NCI-H1092 treated with DMSO at 0.1 percent for 48 hours (cell line): Measurements from ENCODE around the gene RFNG.

Experiments
- DNase-seq: peaks from one replicate; lab custom pipeline; 2025; lab: John Stamatoyannopoulos, UW

The RFNG gene

DNA sequence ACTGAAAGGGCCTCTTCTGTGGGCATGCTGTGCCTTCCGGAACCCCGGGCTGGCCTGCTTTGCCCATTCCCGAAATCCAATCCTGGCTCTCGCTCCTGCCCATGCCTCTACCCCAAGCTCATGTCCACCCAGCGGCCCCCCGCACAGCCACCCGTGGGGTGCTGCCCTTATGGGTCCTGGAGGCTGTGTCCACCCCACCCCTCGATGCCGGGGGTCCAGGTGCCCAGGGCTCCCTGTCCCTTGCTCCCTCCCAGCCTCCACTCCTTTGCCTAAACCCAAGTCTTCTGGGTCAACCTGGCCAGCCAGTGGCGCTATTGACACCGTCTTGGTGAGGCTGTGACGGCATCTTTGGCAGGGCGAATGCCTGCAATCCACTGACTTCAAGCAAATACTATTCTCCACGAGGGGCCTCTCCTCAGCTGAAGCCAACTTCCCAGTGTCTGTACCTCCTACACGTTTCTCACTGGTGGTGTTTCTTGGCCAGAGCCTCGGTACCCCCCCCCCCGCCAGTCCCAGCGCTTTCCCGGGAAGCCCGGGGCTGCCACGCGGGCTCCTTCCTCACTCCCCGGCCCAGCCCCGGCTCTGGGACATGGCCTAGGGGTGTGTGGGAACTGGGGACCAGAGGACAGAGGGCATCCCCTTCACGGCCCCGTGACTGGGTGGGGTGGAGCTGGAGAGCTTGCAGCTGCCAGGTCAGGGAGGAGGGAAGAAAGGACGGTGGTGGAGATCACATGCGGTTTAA is 26.2 kb upstream of the RFNG start:
- no peak for DNase-seq

DNA sequence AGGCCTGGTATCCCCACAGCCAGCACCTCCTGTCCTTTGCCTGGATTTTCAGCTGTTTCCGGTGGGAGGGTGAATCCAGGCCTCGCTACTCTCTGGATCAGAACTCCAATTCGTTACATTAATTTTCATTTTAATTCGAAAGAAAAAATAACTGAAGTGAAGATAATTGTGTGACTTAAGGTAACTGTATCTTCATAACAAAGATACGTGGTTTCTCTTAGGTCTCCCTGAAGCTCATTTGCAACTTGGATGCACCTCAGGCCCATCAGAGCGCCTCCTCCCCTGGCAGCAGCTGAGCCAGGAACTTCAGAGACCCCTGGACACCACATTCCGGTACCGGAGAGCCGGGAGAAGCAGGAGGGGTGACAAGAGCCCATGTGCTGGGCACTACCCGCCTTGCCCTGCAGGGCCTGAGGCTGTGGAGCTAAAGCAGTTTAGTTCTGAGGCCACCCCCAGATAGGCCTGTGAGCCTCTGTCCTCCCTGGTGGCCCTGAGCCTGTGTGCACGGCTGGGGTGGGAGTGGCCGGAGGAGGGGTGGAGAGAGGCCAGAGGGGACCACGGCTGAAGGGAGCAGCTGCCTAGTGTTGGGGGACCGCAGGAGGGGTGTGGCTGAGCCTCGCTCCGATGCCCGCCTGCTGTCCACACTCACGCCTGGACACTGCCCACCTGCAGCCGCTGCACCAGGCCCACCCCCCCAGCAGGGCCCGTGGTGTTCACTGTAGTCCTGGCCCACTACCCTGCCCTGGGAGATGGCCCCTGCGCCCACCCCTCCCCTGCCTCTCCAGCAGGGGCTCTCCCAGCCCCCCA is 25.4 kb upstream of the RFNG start:
- DNase-seq, result no peak

DNA sequence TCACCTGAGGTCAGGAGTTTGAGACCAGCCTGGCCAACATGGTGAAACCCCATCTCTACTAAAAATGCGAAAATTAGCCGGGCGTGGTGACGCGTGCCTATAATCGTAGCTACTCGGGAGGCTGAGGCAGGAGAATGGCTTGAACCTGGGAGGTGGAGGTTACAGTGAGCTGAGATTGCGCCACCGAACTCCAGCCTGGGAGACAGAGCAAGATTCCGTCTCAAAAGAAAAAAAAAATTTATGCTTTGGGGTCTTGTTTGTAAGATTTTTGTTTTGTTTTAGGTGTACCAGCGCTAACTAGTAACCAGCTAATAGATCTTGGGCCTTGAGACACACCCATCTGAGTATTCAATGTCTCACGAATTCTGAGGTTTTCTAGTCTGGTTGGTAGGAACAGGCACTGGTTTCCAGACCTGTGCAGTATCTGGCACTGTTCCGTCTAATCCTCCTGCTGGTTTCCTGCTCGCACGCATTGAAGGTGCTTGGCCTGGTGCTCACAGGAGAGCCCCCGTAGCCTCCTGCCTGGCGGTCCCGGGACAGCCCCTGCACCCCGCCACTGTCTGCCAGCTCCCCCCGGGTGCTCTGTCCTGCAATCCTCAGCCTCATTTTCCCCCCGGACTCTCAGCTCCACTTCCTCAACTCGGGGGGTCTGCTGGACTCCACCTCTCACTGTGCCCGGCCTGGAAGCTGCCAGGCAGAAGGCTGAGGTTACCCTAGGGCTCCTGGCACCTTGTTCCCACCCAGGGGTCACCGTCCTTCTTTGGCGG is 24.6 kb upstream of the RFNG start:
- DNase-seq, result no peak

DNA sequence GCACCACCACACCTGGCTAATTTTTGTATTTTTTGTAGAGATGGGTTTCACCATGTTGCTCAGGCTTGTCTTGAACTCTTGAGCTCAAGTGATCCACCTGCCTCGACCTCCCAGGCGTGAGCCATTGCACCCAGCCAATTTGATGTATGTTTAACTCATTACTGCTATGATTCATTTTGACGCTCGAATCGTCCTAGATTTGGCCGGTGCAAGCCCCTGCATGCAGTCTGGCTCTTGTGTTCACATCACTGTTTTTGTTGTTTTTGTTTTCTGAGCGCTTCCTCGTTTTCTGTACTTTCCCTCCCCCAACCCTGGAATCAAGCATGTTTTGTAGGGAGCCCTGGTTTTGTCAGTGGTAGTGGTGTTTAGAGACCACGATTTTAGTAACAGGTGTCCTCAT is 21.8 kb upstream of the RFNG start:
- DNase-seq, result no peak

DNA sequence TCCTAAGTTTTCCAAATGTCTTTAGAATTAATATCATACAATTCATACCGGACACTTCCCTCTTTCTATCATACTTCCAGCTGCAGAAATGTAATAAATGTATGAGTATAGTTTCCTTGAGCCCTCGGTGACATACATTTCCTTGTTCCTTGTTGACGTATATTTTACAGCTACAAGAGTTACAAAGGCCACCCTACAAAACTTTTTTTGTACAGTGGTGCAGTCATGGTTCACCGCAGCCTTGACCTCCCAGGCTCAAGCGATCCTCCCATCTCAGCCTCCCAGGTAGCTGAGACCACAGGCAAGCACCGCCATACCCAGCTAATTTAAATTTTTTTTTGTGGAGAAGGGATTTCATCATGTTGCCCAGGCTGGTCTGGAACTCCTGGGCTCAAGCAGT is 21.2 kb upstream of the RFNG start:
- no peak for DNase-seq

DNA sequence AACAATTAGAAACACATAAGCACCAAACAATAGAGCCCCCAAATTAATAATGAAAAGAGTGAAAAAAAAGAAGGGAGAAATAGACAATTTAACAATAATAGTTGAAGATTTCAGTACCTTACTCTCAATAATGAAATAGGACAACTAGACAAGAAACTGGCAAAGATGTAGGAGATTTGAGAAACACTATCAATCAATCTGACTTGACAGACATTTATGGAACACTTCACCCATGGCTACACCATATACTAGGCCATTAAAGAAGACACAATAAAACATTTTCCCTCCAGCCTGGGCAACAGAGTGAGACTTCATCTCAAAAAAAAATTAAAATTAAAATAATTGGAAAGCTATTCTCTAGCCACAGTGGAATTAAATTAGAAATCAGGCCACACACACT is 19.0 kb upstream of the RFNG start:
- DNase-seq, result no peak

DNA sequence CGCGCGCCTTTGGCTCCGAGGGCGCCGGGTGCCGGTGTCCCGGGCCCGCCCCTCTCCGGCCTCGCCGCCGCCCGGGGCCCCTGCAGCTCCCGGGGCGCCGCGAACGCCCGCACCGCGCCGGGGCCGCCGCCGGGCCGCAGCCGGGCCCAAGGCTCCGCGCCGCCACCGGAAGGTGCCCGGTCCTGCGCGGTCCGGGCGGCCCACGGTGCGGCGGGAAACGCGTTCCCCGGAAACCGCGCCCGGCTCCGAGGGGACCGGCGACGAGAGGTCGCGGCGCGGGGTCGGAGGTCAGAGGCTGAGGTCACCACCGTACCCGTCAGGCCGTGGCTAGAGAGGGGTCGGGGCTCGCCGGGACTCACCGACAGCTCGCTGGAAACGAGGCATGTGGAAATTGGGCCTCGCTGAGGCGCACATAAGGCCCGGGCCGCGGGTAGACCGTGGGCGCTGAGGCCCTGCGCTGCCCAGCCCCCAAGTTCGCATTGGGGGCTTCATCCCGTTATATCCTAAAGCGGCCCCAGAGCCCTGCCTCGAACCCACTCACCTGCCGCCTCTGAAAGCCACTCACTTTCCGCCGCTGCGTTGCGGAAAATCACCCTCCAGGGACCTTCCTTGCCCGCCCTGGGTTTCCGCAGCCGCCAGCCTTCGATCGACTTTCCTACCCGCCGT is 14.2 kb upstream of the RFNG start, which contains the start of gene DUS1L:
DUS1L (minus strand) TSS at position 167 of the 666 bp plus-strand sequence. CDS start 745 bp downstream, outside the sequence.
- peak; percentile 28 for DNase-seq

DNA sequence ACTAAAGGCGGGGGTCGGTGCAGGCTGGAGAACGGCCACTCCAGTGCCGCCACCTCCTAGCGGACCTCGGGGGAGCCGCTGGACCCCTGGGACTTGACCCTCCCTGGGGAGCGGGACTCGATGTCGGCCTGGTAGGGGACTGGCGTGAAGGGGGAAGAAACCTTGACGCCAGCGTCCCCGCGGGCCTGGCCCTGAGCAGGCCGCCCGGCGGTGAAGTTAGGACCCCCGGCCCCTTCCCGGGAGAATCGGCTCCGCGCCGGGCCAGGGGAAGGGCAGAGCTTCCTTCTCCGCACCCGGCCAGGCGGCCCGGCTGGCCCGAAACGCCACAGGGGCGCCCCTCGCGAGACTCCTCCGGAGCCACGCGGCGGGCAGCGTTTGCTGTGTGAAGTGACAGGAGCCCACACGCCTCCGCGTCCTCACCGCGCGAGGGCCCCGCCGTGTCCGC is 13.6 kb upstream of the RFNG start:
- no peak for DNase-seq

DNA sequence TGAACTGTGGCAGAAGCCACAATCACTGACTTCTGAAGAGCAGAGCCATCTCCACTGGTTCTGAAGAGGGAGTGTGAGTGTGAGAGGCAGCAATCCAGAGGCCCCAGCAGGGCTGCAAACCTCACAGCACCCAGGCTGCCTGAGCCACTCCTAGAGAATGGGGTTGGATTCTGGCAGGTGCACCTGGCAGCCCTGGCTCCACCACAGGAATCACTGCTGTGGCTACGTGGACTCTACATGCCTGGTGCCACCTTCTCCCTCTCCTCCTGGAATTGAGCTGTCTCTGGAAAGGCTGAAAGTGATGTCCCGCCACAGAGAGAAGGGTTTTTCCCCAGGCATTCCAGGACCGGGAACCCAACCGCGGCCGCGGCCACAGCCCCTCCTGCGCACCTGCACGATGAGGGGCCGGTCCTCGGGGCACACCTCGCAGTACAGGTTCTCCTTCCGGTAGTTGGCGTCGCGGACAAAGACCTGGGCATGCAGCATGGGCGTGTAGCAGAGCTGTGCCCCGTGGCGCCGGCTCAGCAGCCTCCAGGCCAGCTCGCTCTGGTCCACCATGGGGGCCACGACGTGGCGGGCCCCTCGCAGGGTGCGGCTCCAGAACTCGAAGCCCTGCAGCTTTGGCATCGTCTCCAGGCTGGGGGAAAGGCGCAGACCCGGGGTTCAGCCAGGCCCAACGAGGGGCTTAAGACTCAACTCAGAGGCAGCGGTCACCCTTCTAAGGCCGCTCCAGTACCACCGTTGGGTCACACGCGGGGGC is 13.0 kb upstream of the RFNG start:
- no peak for DNase-seq

DNA sequence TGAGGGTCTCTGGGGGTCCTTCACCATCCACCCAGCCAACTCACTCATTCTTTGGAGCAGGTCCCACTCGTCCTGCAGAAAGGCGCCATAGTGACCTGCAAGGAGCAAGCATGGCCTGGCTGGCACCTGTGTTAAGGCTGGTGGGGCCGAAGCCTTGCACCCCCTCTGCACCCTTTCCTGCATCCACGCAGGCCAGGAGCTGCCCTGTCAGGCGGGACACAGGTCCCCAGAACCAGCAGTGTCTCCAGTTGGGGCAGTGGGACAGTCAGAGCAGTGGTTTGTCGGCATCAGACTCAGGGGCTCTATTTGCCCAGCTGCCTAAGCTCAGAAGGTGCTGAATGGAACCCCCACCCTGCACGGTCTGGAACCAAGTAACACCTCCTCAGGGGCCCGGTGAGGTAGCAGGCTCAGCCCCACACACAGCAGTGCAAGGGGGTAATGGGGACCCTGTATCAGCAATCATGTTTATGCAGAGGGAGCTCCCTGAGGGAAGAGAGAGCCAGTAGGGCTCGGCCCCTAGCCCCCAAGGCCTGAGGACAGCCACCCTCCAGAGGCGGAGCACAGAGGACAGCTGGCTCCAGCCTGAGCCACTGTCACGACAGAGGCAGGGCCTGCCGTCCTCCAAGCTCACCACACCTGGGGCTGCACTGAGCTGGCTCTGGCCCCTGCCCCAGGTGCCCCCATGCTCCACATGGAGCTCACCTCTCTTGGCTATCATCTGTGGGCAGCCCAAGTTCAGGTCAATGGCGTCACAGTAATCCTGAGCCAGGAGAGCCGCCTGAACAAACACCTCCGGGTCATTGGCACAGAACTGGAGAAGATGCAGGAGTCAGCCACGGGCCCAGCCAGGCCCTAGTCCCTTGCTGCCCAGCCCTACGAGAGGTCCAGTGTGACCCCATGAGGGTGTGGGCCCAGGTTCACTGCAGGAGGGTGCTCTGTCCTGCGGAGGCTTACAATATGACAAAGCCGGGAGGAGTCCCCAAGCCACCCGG is 12.1 kb upstream of the RFNG start:
- DNase-seq, result no peak

DNA sequence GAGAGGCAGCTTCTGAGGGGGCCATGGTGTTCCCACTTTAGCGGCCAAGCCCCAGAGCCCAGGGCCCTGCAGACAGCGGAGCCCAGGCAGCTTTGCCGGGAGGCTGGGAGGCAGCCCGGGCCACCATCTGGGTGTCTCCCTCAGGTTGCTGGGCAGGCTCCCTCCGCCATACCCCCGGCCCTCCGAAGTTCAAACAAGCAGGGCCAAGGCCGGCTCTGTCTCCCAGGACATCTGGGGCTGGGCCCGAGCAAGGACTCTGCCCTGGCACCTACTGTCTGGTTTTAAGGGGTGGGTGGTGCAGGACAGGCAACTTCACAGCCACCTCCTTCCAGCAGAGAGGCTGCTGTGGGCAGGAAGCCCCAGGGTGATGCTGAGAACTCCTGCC is 11.4 kb upstream of the RFNG start:
- no peak for DNase-seq

DNA sequence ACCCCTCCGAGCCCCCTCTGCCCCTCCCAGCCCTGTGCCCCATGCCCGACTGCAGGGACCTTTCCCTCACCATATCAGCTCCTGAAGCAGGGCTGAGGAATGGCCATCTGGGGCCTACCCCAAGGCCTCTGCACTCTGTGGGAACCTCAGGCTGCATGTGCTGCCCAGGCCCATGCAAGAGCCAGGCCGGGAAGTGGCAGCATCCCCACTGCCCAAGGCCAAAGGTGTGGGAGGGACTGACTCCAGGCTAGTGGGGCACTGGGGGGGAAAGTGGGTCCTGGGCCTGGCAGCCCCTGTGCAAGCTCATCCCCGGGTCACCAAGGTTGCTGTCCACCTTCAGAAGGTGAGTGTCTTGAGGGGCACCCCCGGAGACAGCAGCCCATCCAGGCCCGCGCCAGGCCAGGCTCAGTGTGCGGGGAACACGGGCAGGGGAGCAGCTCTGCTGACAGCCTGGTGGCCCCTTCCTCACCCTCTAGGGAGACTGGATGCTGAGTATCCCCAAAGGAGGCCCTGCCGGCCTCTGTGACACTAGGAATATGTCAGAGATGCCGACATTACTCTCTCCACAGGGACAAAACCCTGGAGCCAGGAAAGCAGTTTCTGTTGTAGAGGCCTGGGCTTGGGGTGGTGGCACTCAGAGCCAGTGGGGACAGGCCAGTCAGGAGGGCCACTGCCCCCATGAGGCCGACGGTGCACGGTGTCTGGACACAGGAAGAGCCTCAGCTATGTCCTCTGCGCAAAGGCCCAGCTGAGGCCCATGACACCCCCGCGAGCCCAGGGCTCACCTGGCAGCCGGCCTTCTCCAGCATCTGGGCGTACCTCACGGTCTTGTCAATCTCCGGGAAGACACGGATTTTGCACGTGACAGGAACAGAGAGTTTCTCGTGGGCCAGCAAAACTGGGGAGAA is 10.7 kb upstream of the RFNG start:
- no peak for DNase-seq

DNA sequence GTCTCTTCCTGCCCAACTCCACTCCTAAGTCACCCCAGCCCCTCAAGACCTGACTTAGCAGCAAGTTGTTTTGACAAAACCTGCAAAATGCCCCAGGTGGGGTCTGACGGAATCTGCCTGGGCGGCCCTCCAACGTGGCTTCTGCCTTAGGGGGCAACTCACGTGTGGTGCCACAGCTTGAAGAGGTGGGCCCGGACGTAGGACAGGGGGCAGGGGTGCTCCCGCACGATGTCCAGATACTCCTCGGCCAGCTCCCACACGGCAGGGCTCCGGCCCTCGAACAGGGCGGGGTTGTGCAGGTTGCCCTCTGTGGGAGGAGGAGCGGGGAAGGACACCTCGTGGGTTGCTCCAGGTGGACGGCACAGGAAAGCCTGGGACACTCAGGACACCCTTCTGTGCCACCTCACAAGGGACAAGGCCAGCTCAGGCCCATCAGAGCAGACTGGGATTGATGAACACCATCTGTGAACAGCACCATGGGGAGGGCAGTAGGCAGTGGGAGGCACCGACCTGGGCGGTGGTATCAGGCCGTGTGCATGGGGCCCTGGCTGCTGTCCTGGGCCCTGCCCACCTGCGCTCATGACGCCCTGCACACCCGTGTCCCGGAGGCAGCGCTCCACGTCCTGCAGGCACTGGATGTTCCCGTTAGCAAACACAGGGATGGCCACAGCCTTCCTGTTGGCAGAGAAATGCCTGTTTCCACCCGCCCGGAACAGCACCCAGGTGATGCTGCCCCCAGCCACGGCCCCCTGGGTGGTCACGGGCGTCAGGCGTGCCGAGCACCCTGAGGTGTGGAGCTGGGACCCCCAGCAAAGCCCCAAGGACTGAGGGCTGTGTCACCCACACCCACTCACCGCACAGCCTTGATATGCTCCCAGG is 9.7 kb upstream of the RFNG start:
- DNase-seq, result no peak

DNA sequence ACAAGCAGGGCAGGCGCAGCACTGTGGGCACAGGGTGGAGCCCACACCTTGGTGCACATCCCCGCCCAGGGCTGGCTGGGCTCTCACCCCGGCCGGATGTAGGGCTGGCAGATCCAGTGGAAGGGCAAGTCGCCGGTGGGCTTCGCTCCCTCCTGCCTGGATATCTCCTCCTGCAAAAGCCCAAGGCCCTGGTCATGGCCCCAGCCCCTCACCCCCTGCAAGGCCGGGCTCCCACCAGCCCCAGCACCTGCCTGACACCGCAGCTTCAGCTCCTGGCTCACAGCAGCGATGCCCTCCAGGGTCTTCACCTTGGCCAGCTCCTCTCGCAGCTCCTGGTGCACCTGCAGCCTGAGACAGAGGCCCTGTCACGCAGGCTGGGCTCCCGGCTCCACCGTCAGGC is 9.0 kb upstream of the RFNG start:
- DNase-seq, result no peak

DNA sequence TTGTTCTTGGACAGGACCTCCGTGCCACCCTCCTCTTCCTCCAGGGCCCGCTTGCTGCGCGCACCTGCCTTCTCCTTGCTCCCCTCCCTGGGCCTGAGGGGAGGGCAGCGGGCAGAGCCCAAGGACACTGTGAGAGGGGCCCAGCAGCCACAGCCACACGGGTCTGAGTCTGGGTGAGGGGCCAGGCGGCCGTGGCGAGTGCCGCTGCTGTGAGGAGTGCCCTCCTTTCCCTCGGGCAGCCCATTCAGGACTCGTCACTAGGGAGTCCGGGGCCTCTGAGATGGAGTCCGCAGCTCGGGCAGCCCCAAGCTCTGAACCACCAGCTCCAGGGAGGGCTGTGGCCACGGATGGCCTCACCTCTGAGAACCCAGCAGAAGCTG is 8.4 kb upstream of the RFNG start:
- DNase-seq, result no peak

DNA sequence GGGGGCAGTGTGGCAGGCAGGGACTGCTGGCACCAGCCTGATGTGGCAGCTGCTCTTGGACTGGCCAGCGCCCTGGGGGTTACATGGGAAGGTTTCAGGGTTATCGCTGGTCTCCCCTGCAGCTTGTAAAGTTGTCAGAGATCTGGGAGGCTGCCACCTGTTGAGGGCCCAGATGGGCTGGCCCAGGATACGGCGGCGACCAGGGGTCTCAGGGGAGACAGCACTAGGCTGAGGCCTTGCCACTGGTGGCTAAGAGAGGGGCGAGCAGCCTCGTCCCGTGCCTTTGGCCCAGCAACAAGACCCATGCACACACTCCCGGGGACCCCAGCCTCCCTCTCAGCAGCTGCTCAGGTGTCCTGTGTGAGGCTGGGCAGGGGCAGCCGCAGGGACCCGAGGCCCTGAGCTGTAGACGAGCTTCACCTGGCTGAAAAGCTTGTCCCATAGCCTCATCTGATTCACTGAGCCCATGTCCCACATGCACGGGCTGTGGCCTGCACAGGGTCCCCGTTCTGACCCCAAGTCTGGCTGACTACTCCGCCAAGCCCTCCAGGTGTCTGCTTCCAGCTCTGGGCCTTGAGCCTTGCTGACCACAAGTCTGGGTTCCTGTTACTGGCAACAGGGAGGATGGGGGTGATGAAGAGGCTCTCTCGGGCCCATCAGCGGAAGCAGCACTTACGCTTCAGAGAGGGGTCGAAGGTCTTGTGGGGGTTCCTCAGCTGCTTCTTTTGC is 7.8 kb upstream of the RFNG start:
- DNase-seq, result no peak

DNA sequence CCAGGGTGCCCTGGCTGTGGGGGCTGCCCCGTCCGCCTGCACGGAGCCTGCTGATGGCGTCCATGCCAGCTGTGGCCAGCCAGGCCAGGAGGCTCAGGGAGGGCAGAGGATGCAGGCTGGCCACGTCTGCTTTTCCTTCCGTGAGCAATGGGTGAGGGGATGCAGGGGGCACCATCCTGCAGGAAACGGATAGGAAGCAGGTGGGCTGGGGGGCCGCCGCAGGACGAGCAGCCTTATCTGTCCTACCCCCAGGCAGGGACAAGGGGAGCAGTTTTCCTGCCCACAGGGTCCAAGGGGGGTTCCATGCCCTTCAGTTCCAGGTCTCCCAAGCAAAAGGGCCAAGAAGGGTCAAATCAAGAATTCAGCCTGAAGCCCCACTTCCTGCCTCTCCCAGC is 7.2 kb upstream of the RFNG start:
- DNase-seq, result no peak
